H1 (cell line): Measurements from ENCODE around the gene OLFML2A. TPM values are rescaled to one million over a fixed set of nuclear protein-coding genes. Genes with fewer than 3 reads are reported as not detected.

Experiments
- CTCF ChIA-PET: fragments of 300-600 bp; sonication (Branson Sonifier 250); formaldehyde crosslinking; loops from one replicate; lab custom pipeline; 2021; ENCODE audit not compliant: partially characterized antibody; lab: Charles Lee
- POLR2A ChIA-PET: fragments of 300-600 bp; sonication (Branson Sonifier 250); formaldehyde crosslinking; loops from one replicate; lab custom pipeline; 2021; ENCODE audit warnings: inconsistent platforms; ENCODE audit not compliant: partially characterized antibody; lab: Charles Lee
- DNase-seq, 2 experiments: peaks; one replicate each; pipeline versions ENCODE4 v3.0.0 to v3.0.0-alpha.2; 2010 to 2022; ENCODE audit warnings: low spot score in 2 of 2, low read depth in 1 of 2, mixed read lengths in 1 of 2
- FAIRE-seq: peaks from 2 replicates; lab custom pipeline; 2011; peaks lifted over from hg19 to GRCh38; lab: Jason Lieb, UNC
- H2AFZ ChIP-seq: 2 replicates; pipeline ENCODE4 v1.8.1; 2012; ENCODE audit warnings: low read length, inconsistent platforms
- H2AK5ac ChIP-seq: 2 replicates; pipeline ENCODE4 v1.6.1; 2013; ENCODE audit warnings: low read depth, low read length
- H2BK120ac ChIP-seq: replicated peaks from 2 replicates; pipeline ENCODE3; 2013; ENCODE audit warnings: low read depth, low read length, inconsistent platforms
- H2BK12ac ChIP-seq: 2 replicates; pipeline ENCODE4 v1.6.1; 2013; ENCODE audit warnings: low read depth, low read length
- H2BK15ac ChIP-seq: 2 replicates; pipeline ENCODE4 v1.6.1; 2013; ENCODE audit warnings: low read length
- H2BK20ac ChIP-seq: 2 replicates; pipeline ENCODE4 v1.6.1; 2013; ENCODE audit warnings: low read length
- H2BK5ac ChIP-seq: 2 replicates; pipeline ENCODE4 v1.6.1; 2013; ENCODE audit warnings: low read depth, low read length
- H3K14ac ChIP-seq: 2 replicates; pipeline ENCODE4 v1.6.1; 2013; ENCODE audit warnings: inconsistent platforms; ENCODE audit not compliant: insufficient read length
- H3K18ac ChIP-seq: 2 replicates; pipeline ENCODE4 v1.6.1; 2013; ENCODE audit warnings: low read length; ENCODE audit errors: extremely low read depth
- H3K23ac ChIP-seq: 2 replicates; pipeline ENCODE4 v1.6.1; 2013; ENCODE audit warnings: inconsistent platforms; ENCODE audit not compliant: insufficient read length
- H3K23me2 ChIP-seq: 2 replicates; pipeline ENCODE4 v1.6.1; 2013; ENCODE audit warnings: low read depth, low read length
- H3K27ac ChIP-seq: 2 replicates; pipeline ENCODE4 v1.6.1; 2011; ENCODE audit warnings: low read depth, low read length, inconsistent platforms
- H3K27me3 ChIP-seq, 4 experiments: replicated peaks in 1 of 4; 1 replicate in 1 of 4; 2 replicates in 3 of 4; pipeline versions ENCODE4 v1.6.1 to v1.8.1; 2011 to 2013; ENCODE audit warnings: low read length in 3 of 4, mild to moderate bottlenecking in 3 of 4, inconsistent platforms in 2 of 4, mixed read lengths in 2 of 4, moderate library complexity in 1 of 4; ENCODE audit not compliant: control insufficient read depth in 3 of 4, insufficient read depth in 3 of 4; ENCODE audit errors: extremely low read depth in 1 of 4
- H3K36me3 ChIP-seq, 4 experiments: 2 replicates each; pipeline versions ENCODE4 v1.6.1 to v1.8.1; 2011 to 2013; ENCODE audit warnings: mild to moderate bottlenecking in 4 of 4, low read length in 3 of 4, moderate library complexity in 2 of 4, control low read depth in 1 of 4, inconsistent platforms in 1 of 4; ENCODE audit not compliant: insufficient read depth in 4 of 4, control insufficient read depth in 2 of 4
- H3K4ac ChIP-seq: replicated peaks from 2 replicates; pipeline ENCODE3; 2013; ENCODE audit warnings: low read length, low read depth, mixed read lengths, inconsistent platforms; ENCODE audit not compliant: insufficient read length
- H3K4me1 ChIP-seq, 4 experiments: replicated peaks in 1 of 4; 1 replicate in 1 of 4; 2 replicates in 3 of 4; pipeline versions ENCODE4 v1.6.1 to v1.8.1; 2011 to 2013; ENCODE audit warnings: low read length in 3 of 4, inconsistent platforms in 2 of 4, mixed read lengths in 1 of 4; ENCODE audit not compliant: insufficient read depth in 4 of 4, control insufficient read depth in 3 of 4
- H3K4me2 ChIP-seq, 2 experiments: 2 replicates each; pipeline versions ENCODE4 v1.6.1 to v1.8.1; 2011 to 2013; ENCODE audit warnings: low read depth in 2 of 2, low read length in 2 of 2, control low read depth in 1 of 2, inconsistent platforms in 1 of 2, mild to moderate bottlenecking in 1 of 2; ENCODE audit not compliant: insufficient read depth in 1 of 2
- H3K4me3 ChIP-seq, 4 experiments: fragments of 200-600, 300-600 bp in 1 of 4; sonication (generic), shearing (Covaris generic), sonication (Bioruptor Twin) in 1 of 4; 2 replicates each; pipeline versions ENCODE4 v1.5.1 to v1.8.1; 2011 to 2016; ENCODE audit warnings: low read length in 4 of 4, low read depth in 3 of 4, control low read depth in 2 of 4, inconsistent platforms in 2 of 4, mild to moderate bottlenecking in 2 of 4, mixed read lengths in 1 of 4, moderate library complexity in 1 of 4; ENCODE audit not compliant: insufficient read depth in 2 of 4; ENCODE audit errors: extremely low read depth in 1 of 4
- H3K56ac ChIP-seq: replicated peaks from 2 replicates; pipeline ENCODE3; 2013; ENCODE audit warnings: low read depth, mild to moderate bottlenecking, mixed read lengths, low read length, inconsistent platforms; ENCODE audit not compliant: insufficient read length
- H3K79me1 ChIP-seq: 2 replicates; pipeline ENCODE4 v1.6.1; 2013; ENCODE audit warnings: low read depth, low read length, control low read depth
- H3K79me2 ChIP-seq, 2 experiments: 2 replicates each; pipeline versions ENCODE4 v1.6.1 to v1.8.1; 2012 to 2013; ENCODE audit warnings: low read length in 2 of 2, mild to moderate bottlenecking in 2 of 2, inconsistent platforms in 1 of 2; ENCODE audit not compliant: insufficient read depth in 2 of 2, control insufficient read depth in 1 of 2
- H3K9ac ChIP-seq, 4 experiments: replicated peaks in 1 of 4; 1 replicate in 1 of 4; 2 replicates in 3 of 4; pipeline versions ENCODE4 v1.6.1 to v1.8.1; 2011 to 2013; ENCODE audit warnings: low read depth in 3 of 4, low read length in 3 of 4, control low read depth in 2 of 4, mild to moderate bottlenecking in 2 of 4, moderate library complexity in 2 of 4, inconsistent platforms in 1 of 4; ENCODE audit errors: extremely low read depth in 1 of 4
- H3K9me3 ChIP-seq, 2 experiments: 2 replicates each; pipeline versions ENCODE4 v1.6.1 to v1.8.1; 2012 to 2013; ENCODE audit warnings: mild to moderate bottlenecking in 2 of 2, moderate library complexity in 2 of 2, control low read depth in 1 of 2, inconsistent platforms in 1 of 2, low read depth in 1 of 2, low read length in 1 of 2, mixed read lengths in 1 of 2; ENCODE audit not compliant: insufficient read depth in 2 of 2
- H4K20me1 ChIP-seq, 2 experiments: replicated peaks in 1 of 2; 2 replicates each; pipeline versions ENCODE3 to v1.8.1; 2011 to 2013; ENCODE audit warnings: inconsistent platforms in 2 of 2, low read length in 2 of 2, mild to moderate bottlenecking in 1 of 2; ENCODE audit not compliant: insufficient read depth in 2 of 2, control insufficient read depth in 1 of 2
- H4K5ac ChIP-seq: 2 replicates; pipeline ENCODE4 v1.6.1; 2013; ENCODE audit warnings: low read length, low read depth, mixed read lengths, inconsistent platforms; ENCODE audit not compliant: insufficient read length
- H4K8ac ChIP-seq: 2 replicates; pipeline ENCODE4 v1.8.0; 2013; ENCODE audit warnings: mild to moderate bottlenecking, moderate library complexity, low read length, inconsistent platforms; ENCODE audit not compliant: insufficient read depth; ENCODE audit errors: extremely low read depth
- H4K91ac ChIP-seq: replicated peaks from 2 replicates; pipeline ENCODE3; 2013; ENCODE audit warnings: low read length, mixed read lengths, inconsistent platforms; ENCODE audit not compliant: insufficient read length
- CHD2 ChIP-seq: IDR thresholded peaks from 2 replicates; pipeline ENCODE4 v1.6.1; 2012; ENCODE audit warnings: low read length, improper control_type of control experiment
- EP300 ChIP-seq, 2 experiments: IDR thresholded peaks; 1 replicate in 1 of 2; 2 replicates in 1 of 2; pipeline ENCODE4 v1.6.1; 2011 to 2012; ENCODE audit warnings: low read depth in 2 of 2, low read length in 2 of 2, mild to moderate bottlenecking in 2 of 2, borderline replicate concordance in 1 of 2, inconsistent platforms in 1 of 2, moderate library complexity in 1 of 2
- RBBP5 ChIP-seq: IDR thresholded peaks from 2 replicates; pipeline ENCODE4 v1.7.1; 2012; ENCODE audit warnings: low read depth, mild to moderate bottlenecking, inconsistent platforms, low read length, moderate library complexity, borderline replicate concordance
- RFX5 ChIP-seq: IDR thresholded peaks from 2 replicates; pipeline ENCODE4 v1.6.1; 2011; ENCODE audit warnings: low read depth, low read length, improper control_type of control experiment, borderline replicate concordance
- SP2 ChIP-seq: IDR thresholded peaks from 2 replicates; pipeline ENCODE4 v1.6.1; 2012; ENCODE audit warnings: mild to moderate bottlenecking, low read length, inconsistent platforms
- USF2 ChIP-seq: IDR thresholded peaks from 2 replicates; pipeline ENCODE4 v1.6.1; 2011; ENCODE audit warnings: low read length, improper control_type of control experiment
- WGBS, 2 experiments: shearing (Covaris generic) in 1 of 2; methylation state at CpG; one replicate each; pipeline versions ENCODE4 v1.1.6 to v1.1.7; 2013 to 2015; ENCODE audit warnings: low lambda C conversion rate in 2 of 2, mixed read lengths in 2 of 2, inconsistent platforms in 1 of 2, low coverage in 1 of 2, missing lambda C conversion rate in 1 of 2; ENCODE audit not compliant: insufficient replicate concordance in 2 of 2, insufficient coverage in 1 of 2, insufficient read length in 1 of 2; ENCODE audit errors: extremely low coverage in 1 of 2, missing lambda C conversion rate in 1 of 2; 5-methylcytosine and 5-hydroxymethylcytosine counted together
- polyA plus RNA-seq, 7 experiments: library from polyadenylated mRNA; depleted of rRNA in 3 of 7; stranded (reverse) in 5 of 7; unstranded in 2 of 7; fragments of >200 nt in 5 of 7; fragments of 200-250 nt in 2 of 7; gene quantifications; 1 replicate in 5 of 7; 2 replicates in 1 of 7; 4 replicates in 1 of 7; pipeline versions ENCODE4 v1.2.1 to v1.2.3, GENCODE V29; 2011 to 2013; ENCODE audit warnings: missing spikeins in 2 of 7, mixed read lengths in 2 of 7
- total RNA-seq: library from RNA; stranded (reverse); fragmentation: NEBNext Ultra II Directional; extraction: Animal tissue kit (Norgen Biotek cat#: 25700); gene quantifications from 2 replicates; pipeline ENCODE4 v1.2.1, GENCODE V29; 2021

The OLFML2A gene
- total and polyA plus RNA-seq, 2 of the 8 experiments (the other 6 are each of a cell fraction or from before 2014, with no cell fraction given), result 7.8 to 11.5 TPM

GRCh38 chr9:124780060-124780756 lies 3.3 kb downstream of the OLFML2A start:
- peak overlapping the region; percentile 50; the same call in 1 of the 2 replicates for H3K27ac ChIP-seq
- H3K4me1 ChIP-seq, result peaks cover 8 to 19% (median 15%) of the 10 kb centered on the region in 4 experiments
- ChIA-PET POLR2A (interaction anchor here (0.6 to 13.5 kb wide), 14 partner anchors 9 to 75 kb away, joined by 3 to 396 read pairs (median 5); partner anchors contain the start of genes ARPC5L, NR6A1, RPL35 and WDR38), CTCF (interaction anchor here (0.9 to 17.6 kb wide), 14 partner anchors 9 to 243 kb away, joined by 3 to 1300 read pairs (median 4); partner anchors contain the start of genes ARPC5L, NR6A1, RPL35 and WDR38)
- H4K91ac ChIP-seq, result no peak overlapping the region
- no peak overlapping the region for H3K56ac ChIP-seq
- H3K9me3 ChIP-seq, result no peaks in the 10 kb centered on the region
- H3K36me3 ChIP-seq, result no peaks in the 10 kb centered on the region
- WGBS, 2 experiments, result 82% methylated on average over 9 of the region's 14 CpGs; no CpG with 5 or more reads in 1 of the 2 experiments
- no peak overlapping the region for H3K14ac ChIP-seq
- H4K5ac ChIP-seq, result no peak overlapping the region
- peaks cover 0 to 10% (median 6%) of the 10 kb centered on the region in 4 experiments; a peak in 6 of 7 replicates for H3K27me3 ChIP-seq
- H3K79me2 ChIP-seq, result no peaks in the 10 kb centered on the region
- peak overlapping the region; percentile 42 to 60; a peak in 3 of 4 replicates for H3K4me2 ChIP-seq
- peak overlapping the region; percentile 13; the same call in 1 of the 2 replicates for H2BK5ac ChIP-seq
- H2AFZ ChIP-seq, result no peak overlapping the region
- peak overlapping the region; percentile 72; the same call in 1 of the 2 replicates for H2BK15ac ChIP-seq
- peak overlapping the region; percentile 72; the same call in 1 of the 2 replicates for H2BK20ac ChIP-seq
- H3K4me3 ChIP-seq, result peak overlapping the region in 2 of 4 experiments; percentile 5 to 17; a peak in 2 of 8 replicates
- H3K79me1 ChIP-seq, result no peaks in the 10 kb centered on the region
- H2BK12ac ChIP-seq, result peak overlapping the region; percentile 63; the same call in 1 of the 2 replicates
- no peak overlapping the region for H4K8ac ChIP-seq
- no peak overlapping the region for H2BK120ac ChIP-seq
- no peak overlapping the region for H3K4ac ChIP-seq
- peak overlapping the region; percentile 70; the same call in 1 of the 2 replicates for H2AK5ac ChIP-seq
- DNase-seq, result peak in 1 of 2 experiments; percentile 47
- peaks cover 6% of the 10 kb centered on the region; the same call in 1 of the 2 replicates for H3K23me2 ChIP-seq
- H4K20me1 ChIP-seq, result no peaks in the 10 kb centered on the region
- FAIRE-seq, result no peak
- TF ChIP-seq SP2 (no peak), USF2 (no peak), RFX5 (no peak), CHD2 (no peak), EP300 (IDR thresholded peaks at IDR 0.05; ENCODE audit: borderline replicate concordance in 1 of 2, low read depth in 2 of 2, low read length in 2 of 2) (no peak), RBBP5 (no peak)
- no peak overlapping the region for H3K23ac ChIP-seq
- H3K9ac ChIP-seq, result 0 out of 7 replicates have a peak overlapping the region, but pooled peaks of 1 of the 4 experiments have one; percentile 13
- H3K18ac ChIP-seq, result peak overlapping the region; percentile 52
